C4-2B (cell line): Measurements from ENCODE around the gene CSAD.

ENCODE experiments used
- ZFX ChIP-seq: fragments of 450-650 bp; IDR thresholded peaks from 2 replicates; pipeline ENCODE4 v1.6.1; 2017
- TF ChIP-seq, protein P1 (sequence below): fragments of 450-650 bp; conservative IDR thresholded peaks from 2 replicates; pipeline ENCODE4 v1.5.1; 2017; ENCODE audit warnings: mild to moderate bottlenecking

DNA sequence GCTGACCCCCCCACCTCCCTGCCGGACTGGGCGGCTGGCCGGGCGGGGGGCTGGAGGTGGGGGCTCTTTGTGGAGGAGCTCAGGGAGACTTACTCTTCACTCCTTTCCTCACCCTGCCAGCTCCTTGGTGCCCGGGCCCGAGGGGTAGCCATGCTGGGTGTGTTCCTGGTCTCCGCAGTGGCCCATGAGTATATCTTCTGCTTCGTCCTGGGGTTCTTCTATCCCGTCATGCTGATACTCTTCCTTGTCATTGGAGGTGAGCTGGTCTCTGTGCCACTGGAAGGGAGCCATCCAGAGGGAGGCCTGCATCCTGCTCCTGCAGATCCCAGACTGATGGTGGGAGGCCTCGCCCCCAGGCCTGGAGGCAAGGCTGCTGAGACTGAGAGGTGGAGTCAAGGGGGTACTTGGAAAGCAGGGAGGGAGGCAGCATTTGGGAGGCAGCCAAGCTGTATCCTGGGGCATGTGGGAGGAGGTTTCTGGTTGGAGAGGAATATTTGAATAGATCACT, 57.7 kb downstream of the CSAD start:
- TF ChIP-seq, protein P1, sequence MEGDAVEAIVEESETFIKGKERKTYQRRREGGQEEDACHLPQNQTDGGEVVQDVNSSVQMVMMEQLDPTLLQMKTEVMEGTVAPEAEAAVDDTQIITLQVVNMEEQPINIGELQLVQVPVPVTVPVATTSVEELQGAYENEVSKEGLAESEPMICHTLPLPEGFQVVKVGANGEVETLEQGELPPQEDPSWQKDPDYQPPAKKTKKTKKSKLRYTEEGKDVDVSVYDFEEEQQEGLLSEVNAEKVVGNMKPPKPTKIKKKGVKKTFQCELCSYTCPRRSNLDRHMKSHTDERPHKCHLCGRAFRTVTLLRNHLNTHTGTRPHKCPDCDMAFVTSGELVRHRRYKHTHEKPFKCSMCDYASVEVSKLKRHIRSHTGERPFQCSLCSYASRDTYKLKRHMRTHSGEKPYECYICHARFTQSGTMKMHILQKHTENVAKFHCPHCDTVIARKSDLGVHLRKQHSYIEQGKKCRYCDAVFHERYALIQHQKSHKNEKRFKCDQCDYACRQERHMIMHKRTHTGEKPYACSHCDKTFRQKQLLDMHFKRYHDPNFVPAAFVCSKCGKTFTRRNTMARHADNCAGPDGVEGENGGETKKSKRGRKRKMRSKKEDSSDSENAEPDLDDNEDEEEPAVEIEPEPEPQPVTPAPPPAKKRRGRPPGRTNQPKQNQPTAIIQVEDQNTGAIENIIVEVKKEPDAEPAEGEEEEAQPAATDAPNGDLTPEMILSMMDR = no peak
- TF ChIP-seq ZFX = no peak
